Right lobe of liver (tissue), 4 donors: ENCODE measurements around the gene ODR4.

ENCODE experiments used
- POLR2A ChIP-seq: fragments of 450-650 bp; IDR thresholded peaks from one replicate; pipeline ENCODE4 v1.6.1; 2017; ENCODE audit warnings: antibody characterized with exemption, mild to moderate bottlenecking
- TF ChIP-seq, protein P1 (sequence below), 4 donors: fragments of 200-600 bp in 3 of 4; fragments of 450-650 bp in 1 of 4; IDR thresholded peaks; one replicate each; pipeline versions ENCODE4 v1.5.1 to v1.8.0; 2016 to 2022; ENCODE audit warnings: antibody characterized with exemption in 4 of 4, mild to moderate bottlenecking in 2 of 4
- donor health status: DM: no; HTN: no; CAD: no.
- donor health status: DM: no; HTN: no; CAD: no.
- donor health status: DM: no; HTN: yes; CAD: no.

DNA sequence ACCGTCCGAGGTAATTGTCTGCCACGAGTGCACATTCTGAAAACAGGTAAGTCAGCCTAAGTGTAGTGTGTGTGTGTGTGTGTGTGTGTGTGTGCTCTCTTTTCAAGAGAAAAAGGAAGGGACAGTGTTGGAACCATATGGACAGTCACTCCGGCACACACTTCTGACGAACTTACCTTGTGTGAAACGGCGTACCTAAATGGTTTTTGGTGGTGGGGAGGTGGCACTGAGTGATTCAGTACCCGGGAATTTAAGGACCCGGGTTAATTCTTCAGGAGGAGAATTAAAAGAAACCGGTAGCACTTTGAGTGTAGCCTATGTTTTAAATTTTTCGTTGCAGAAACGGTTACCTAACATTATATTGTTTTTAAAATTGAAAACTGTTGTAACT, 286 bp downstream of the ODR4 start:
- TF ChIP-seq, protein P1, sequence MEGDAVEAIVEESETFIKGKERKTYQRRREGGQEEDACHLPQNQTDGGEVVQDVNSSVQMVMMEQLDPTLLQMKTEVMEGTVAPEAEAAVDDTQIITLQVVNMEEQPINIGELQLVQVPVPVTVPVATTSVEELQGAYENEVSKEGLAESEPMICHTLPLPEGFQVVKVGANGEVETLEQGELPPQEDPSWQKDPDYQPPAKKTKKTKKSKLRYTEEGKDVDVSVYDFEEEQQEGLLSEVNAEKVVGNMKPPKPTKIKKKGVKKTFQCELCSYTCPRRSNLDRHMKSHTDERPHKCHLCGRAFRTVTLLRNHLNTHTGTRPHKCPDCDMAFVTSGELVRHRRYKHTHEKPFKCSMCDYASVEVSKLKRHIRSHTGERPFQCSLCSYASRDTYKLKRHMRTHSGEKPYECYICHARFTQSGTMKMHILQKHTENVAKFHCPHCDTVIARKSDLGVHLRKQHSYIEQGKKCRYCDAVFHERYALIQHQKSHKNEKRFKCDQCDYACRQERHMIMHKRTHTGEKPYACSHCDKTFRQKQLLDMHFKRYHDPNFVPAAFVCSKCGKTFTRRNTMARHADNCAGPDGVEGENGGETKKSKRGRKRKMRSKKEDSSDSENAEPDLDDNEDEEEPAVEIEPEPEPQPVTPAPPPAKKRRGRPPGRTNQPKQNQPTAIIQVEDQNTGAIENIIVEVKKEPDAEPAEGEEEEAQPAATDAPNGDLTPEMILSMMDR (IDR thresholded peaks at IDR 0.05): no peak
- TF ChIP-seq POLR2A: no peak
